Keratinocyte (primary cell): ENCODE data around the gene SF3B4. TPM values are rescaled to one million over a fixed set of nuclear protein-coding genes. Genes with fewer than 3 reads are reported as not detected.
"Not testable (repeated sequence)": the region's sequence is repeated elsewhere in the genome, so short reads cannot be mapped to it uniquely, and the experiment has no call there.

Experiments
- DNase-seq: peaks from one replicate; pipeline ENCODE4 v3.0.0-alpha.2; 2011; ENCODE audit warnings: low read depth, missing footprints, low spot score
- FAIRE-seq: peaks from 2 replicates; lab custom pipeline; 2011; peaks lifted over from hg19 to GRCh38; lab: Jason Lieb, UNC
- H2AFZ ChIP-seq: 2 replicates; pipeline ENCODE4 v1.6.0; 2012; ENCODE audit warnings: low read length, control low read depth, inconsistent platforms; ENCODE audit not compliant: control insufficient read depth
- H3K27ac ChIP-seq: 2 replicates; pipeline ENCODE4 v1.5.1; 2011; ENCODE audit warnings: low read length; ENCODE audit not compliant: control insufficient read depth, insufficient read depth
- H3K27me3 ChIP-seq: 3 replicates; pipeline ENCODE4 v1.6.0; 2011; ENCODE audit warnings: low read length; ENCODE audit not compliant: control insufficient read depth, insufficient read depth; ENCODE audit errors: extremely low read depth
- H3K36me3 ChIP-seq, 2 experiments: 2 replicates in 1 of 2; 3 replicates in 1 of 2; pipeline ENCODE4 v1.5.1; 2011; ENCODE audit warnings: low read length in 2 of 2, mild to moderate bottlenecking in 1 of 2; ENCODE audit not compliant: control insufficient read depth in 2 of 2, insufficient read depth in 2 of 2; ENCODE audit errors: extremely low read depth in 1 of 2
- H3K4me1 ChIP-seq: 3 replicates; pipeline ENCODE4 v1.5.1; 2011; ENCODE audit warnings: low read length; ENCODE audit not compliant: control insufficient read depth, insufficient read depth; ENCODE audit errors: extremely low read depth
- H3K4me2 ChIP-seq: 3 replicates; pipeline ENCODE4 v1.6.0; 2011; ENCODE audit warnings: low read depth, low read length; ENCODE audit not compliant: control insufficient read depth, insufficient read depth; ENCODE audit errors: extremely low read depth
- H3K4me3 ChIP-seq, 3 experiments: fragments of 200-600 bp in 1 of 3; sonication (generic) in 1 of 3; 2 replicates in 2 of 3; 3 replicates in 1 of 3; pipeline ENCODE4 v1.5.1; 2011 to 2016; ENCODE audit warnings: low read length in 3 of 3, mild to moderate bottlenecking in 3 of 3, control low read depth in 2 of 3, inconsistent platforms in 1 of 3, low read depth in 1 of 3, mixed read lengths in 1 of 3, mixed run types in 1 of 3, moderate library complexity in 1 of 3; ENCODE audit not compliant: control insufficient read depth in 2 of 3, insufficient read depth in 2 of 3; ENCODE audit errors: extremely low read depth in 1 of 3
- H3K79me2 ChIP-seq: 2 replicates; pipeline ENCODE4 v1.6.0; 2012; ENCODE audit warnings: low read length; ENCODE audit not compliant: control insufficient read depth, insufficient read depth
- H3K9ac ChIP-seq: 3 replicates; pipeline ENCODE4 v1.6.0; 2011; ENCODE audit warnings: low read length; ENCODE audit not compliant: control insufficient read depth, insufficient read depth; ENCODE audit errors: extremely low read depth
- H3K9me1 ChIP-seq: 3 replicates; pipeline ENCODE4 v1.6.0; 2011; ENCODE audit warnings: low read length; ENCODE audit not compliant: control insufficient read depth, insufficient read depth; ENCODE audit errors: extremely low read depth
- H3K9me3 ChIP-seq: 2 replicates; pipeline ENCODE4 v1.5.1; 2012; ENCODE audit warnings: low read depth, low read length; ENCODE audit not compliant: control insufficient read depth
- H4K20me1 ChIP-seq: 3 replicates; pipeline ENCODE4 v1.6.0; 2011; ENCODE audit warnings: low read length; ENCODE audit not compliant: control insufficient read depth, insufficient read depth; ENCODE audit errors: extremely low read depth
- CTCF ChIP-seq, 3 experiments: IDR thresholded peaks in 1 of 3; conservative IDR thresholded peaks in 1 of 3; optimal IDR thresholded peaks in 1 of 3; 2 replicates in 2 of 3; 3 replicates in 1 of 3; pipeline versions ENCODE3 to v1.5.1; 2011; ENCODE audit warnings: low read length in 3 of 3, mild to moderate bottlenecking in 3 of 3, moderate library complexity in 2 of 3, control low read depth in 1 of 3, inconsistent platforms in 1 of 3; ENCODE audit not compliant: insufficient read depth in 2 of 3; ENCODE audit errors: extremely low read depth in 1 of 3
- EZH2 ChIP-seq: IDR thresholded peaks from one replicate; pipeline ENCODE4 v1.6.1; 2012; ENCODE audit warnings: inconsistent platforms, mild to moderate bottlenecking, low read length, moderate library complexity
- dilution Hi-C: fragments of 300-500 bp; cut with MboI; formaldehyde crosslinking; loops from one replicate; pipeline ENCODE4 v1.7.0; 2020; ENCODE audit warnings: low sequenced_read_pairs; ENCODE audit not compliant: extremely low pct_ligation_motif_present
- polyA plus RNA-seq, 5 experiments: library from polyadenylated mRNA; depleted of rRNA in 3 of 5; stranded (reverse) in 3 of 5; stranded (forward) in 1 of 5; unstranded in 1 of 5; fragments of >200 nt; gene quantifications; 1 replicate in 1 of 5; 2 replicates in 3 of 5; 3 replicates in 1 of 5; pipeline versions ENCODE4 v1.2.1 to v1.2.3, GENCODE V29; 2011 to 2012; ENCODE audit warnings: missing spikeins in 2 of 5, low read depth in 1 of 5, low replicate concordance in 1 of 5

Gene SF3B4
- polyA plus RNA-seq, 1 donor (not counting 4 experiments of a cell fraction or from before 2014, with no cell fraction given): 35.4 TPM

GRCh38 chr1:149962736-149963135 lies 35.1 kb upstream of the SF3B4 start:
- dilution Hi-C loops: no loop called here
- Histone ChIP-seq H3K9ac (no peak overlapping the region), H4K20me1 (no peaks in the 10 kb centered on the region), H3K9me3 (no peaks in the 10 kb centered on the region), H3K4me1 (peaks cover 3% of the 10 kb centered on the region), H3K4me2 (no peak overlapping the region), H3K27me3 (no peaks in the 10 kb centered on the region), H3K9me1 (no peaks in the 10 kb centered on the region), H3K4me3 (no peak overlapping the region), H3K27ac (peak overlapping the region; percentile 25), H3K79me2 (no peaks in the 10 kb centered on the region), H3K36me3 (peaks cover 16 to 26% of the 10 kb centered on the region in 2 experiments), H2AFZ (no peak overlapping the region)
- no peak for FAIRE-seq
- TF ChIP-seq EZH2: no peak
- no peak for TF ChIP-seq CTCF (optimal IDR thresholded peaks at IDR 0.05 in 1 of 3, IDR thresholded peaks at IDR 0.05 in 1 of 3, conservative IDR thresholded peaks at IDR 0.05 in 1 of 3; ENCODE audit: extremely low read depth in 1 of 3, insufficient read depth in 2 of 3, low read length in 3 of 3)
- no peak for DNase-seq

- FAIRE-seq (peak; percentile 9), DNase-seq (no peak)
- Histone ChIP-seq H3K79me2 (no peaks in the 10 kb centered on the region), H2AFZ (no peak overlapping the region), H3K9me3 (no peaks in the 10 kb centered on the region), H3K4me2 (no peak overlapping the region), H3K27me3 (no peaks in the 10 kb centered on the region), H3K36me3 (peaks cover 16 to 26% of the 10 kb centered on the region in 2 experiments), H3K4me1 (peaks cover 3% of the 10 kb centered on the region), H3K27ac (peak overlapping the region; percentile 25), H3K9ac (no peak overlapping the region), H3K9me1 (no peaks in the 10 kb centered on the region), H4K20me1 (no peaks in the 10 kb centered on the region), H3K4me3 (no peak overlapping the region)
- peak; percentile 57 to 60 (median 58) for TF ChIP-seq CTCF (optimal IDR thresholded peaks at IDR 0.05 in 1 of 3, IDR thresholded peaks at IDR 0.05 in 1 of 3, conservative IDR thresholded peaks at IDR 0.05 in 1 of 3; ENCODE audit: extremely low read depth in 1 of 3, insufficient read depth in 2 of 3, low read length in 3 of 3)
- TF ChIP-seq EZH2: no peak
- dilution Hi-C loops: no loop called here
Measured at GRCh38 chr1:149962039-149962647, 34.5 kb upstream of the SF3B4 start.

GRCh38 chr1:149957548-149957947 lies 29.9 kb upstream of the SF3B4 start:
- H4K20me1 ChIP-seq, H3K4me2 ChIP-seq, H3K9me1 ChIP-seq, H3K27ac ChIP-seq, H3K27me3 ChIP-seq, DNase-seq, H3K4me1 ChIP-seq, H3K4me3 ChIP-seq, FAIRE-seq, dilution Hi-C loops, H3K9ac ChIP-seq, H3K9me3 ChIP-seq, H3K79me2 ChIP-seq, H2AFZ ChIP-seq: not testable (repeated sequence)
- peaks cover 7 to 17% of the 10 kb centered on the region in 2 experiments for H3K36me3 ChIP-seq
